Omental fat pad (tissue), 4 donors: Measurements from ENCODE around the gene MOB1A. TPM values are rescaled to one million over a fixed set of nuclear protein-coding genes. Genes with fewer than 3 reads are reported as not detected.

Source experiments
- ATAC-seq: fragments of 150-250 bp; one replicate; pipeline ENCODE4 v1.9.1; 2016; ENCODE audit warnings: mild to moderate bottlenecking, moderate library complexity; ENCODE audit not compliant: low FRiP score
- DNase-seq: peaks from one replicate; pipeline ENCODE4 v3.0.0-alpha.2; 2019; ENCODE audit warnings: low spot score
- total RNA-seq, 4 donors: library from RNA; depleted of rRNA; stranded (reverse); fragments of >200 nt; gene quantifications; one replicate each; pipeline ENCODE4 v1.1.0, GENCODE V29; 2016
- TF ChIP-seq, protein P1 (sequence below), 3 donors: fragments of 450-650 bp; IDR thresholded peaks; one replicate each; pipeline ENCODE4 v1.5.1; 2016 to 2017; ENCODE audit warnings: antibody characterized with exemption in 3 of 3, mild to moderate bottlenecking in 3 of 3, moderate library complexity in 2 of 3

The MOB1A gene
- total RNA-seq, 4 donors from 2014 or later: 84.9 to 109 (median 93.2) TPM

DNA sequence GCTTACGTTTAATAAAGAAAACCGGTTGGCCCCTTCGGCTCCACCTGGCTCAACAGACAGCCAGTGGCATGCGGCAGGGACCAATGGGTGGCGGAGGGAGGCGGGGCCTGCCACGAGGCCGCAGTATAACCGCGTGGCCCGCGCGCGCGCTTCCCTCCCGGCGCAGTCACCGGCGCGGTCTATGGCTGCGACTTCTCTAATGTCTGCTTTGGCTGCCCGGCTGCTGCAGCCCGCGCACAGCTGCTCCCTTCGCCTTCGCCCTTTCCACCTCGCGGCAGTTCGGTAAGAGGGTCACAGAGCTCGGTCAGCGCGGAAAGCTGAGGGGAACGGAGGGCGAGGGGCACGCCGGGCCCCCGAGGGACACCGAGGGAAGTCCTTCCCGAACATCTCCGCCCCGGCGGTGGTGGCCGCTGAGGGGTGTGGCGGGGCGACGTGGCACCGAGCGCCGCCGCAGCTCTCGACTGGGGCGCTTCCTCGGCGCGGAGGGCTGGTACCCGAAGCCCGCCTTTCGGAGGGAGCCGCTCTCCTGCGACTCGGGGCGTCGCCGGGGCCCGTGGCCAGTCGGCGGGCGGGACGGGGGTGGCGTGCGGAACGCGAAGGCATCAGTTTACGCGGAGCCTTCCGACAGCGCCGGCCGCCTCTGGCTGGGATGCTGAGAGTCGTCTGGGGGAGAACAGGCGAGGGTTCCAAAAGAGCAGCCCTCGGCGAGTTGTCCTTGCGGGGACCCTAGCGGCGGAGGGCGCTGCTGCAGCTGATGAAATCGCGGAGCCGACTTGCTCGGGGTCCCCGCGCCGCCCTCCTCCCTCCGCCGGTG, 20.0 kb upstream of the MOB1A start, which contains the start of gene MTHFD2:
Gene MTHFD2, plus strand, starts transcription at position 155 of the 814 bp plus-strand sequence. Its CDS starts 27 bp downstream, at position 182.
- TF ChIP-seq, protein P1, sequence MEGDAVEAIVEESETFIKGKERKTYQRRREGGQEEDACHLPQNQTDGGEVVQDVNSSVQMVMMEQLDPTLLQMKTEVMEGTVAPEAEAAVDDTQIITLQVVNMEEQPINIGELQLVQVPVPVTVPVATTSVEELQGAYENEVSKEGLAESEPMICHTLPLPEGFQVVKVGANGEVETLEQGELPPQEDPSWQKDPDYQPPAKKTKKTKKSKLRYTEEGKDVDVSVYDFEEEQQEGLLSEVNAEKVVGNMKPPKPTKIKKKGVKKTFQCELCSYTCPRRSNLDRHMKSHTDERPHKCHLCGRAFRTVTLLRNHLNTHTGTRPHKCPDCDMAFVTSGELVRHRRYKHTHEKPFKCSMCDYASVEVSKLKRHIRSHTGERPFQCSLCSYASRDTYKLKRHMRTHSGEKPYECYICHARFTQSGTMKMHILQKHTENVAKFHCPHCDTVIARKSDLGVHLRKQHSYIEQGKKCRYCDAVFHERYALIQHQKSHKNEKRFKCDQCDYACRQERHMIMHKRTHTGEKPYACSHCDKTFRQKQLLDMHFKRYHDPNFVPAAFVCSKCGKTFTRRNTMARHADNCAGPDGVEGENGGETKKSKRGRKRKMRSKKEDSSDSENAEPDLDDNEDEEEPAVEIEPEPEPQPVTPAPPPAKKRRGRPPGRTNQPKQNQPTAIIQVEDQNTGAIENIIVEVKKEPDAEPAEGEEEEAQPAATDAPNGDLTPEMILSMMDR (IDR thresholded peaks at IDR 0.05): peak in 2 of 3 donors; percentile 85 to 92
- peak; percentile 72 for DNase-seq
- ATAC-seq: peak; percentile 96

DNA sequence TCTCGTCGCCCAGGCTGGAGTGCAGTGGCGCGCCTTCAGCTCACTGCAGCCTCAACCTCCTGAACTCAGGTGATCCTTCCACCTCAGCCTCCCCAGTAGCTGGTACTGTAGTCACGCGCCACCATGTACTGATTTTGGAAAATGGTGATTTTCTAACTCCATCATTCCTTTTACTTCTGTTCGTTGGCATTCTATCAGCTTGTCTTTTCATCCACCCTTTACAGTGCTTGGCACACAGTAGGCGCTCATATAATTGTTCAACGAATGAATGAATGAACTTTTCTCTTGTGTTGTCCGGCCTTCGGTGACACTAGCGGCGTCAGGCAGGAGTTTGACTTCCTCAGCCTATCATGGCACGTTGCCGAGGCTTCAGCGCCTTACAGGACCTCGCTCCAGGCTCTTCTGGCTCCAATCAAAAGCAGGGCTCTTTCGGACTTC, 19.4 kb upstream of the MOB1A start:
- TF ChIP-seq, protein P1 (IDR thresholded peaks at IDR 0.05): no peak
- no peak for DNase-seq
- ATAC-seq: no peak

DNA sequence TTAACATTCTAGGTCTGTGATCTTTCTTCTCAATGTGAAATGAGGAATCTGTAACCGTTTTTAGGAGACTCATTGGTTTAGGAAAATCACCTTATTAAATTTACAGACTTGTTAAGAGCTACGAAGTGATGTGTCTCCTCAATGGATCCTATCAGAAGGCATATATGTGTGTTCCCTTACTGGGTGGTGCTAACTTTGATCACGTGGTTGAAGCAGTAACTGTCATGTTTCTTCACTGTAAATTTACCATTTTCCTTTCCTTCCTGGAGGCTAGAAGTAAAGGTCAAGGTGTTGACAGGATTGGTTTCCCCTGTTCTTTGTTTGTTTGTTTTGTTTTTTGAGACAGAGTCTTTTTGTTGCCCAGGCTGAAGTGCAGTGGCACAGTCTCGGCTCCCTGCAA, 18.4 kb upstream of the MOB1A start:
- ATAC-seq (no peak), DNase-seq (no peak)
- TF ChIP-seq, protein P1 (IDR thresholded peaks at IDR 0.05): no peak

DNA sequence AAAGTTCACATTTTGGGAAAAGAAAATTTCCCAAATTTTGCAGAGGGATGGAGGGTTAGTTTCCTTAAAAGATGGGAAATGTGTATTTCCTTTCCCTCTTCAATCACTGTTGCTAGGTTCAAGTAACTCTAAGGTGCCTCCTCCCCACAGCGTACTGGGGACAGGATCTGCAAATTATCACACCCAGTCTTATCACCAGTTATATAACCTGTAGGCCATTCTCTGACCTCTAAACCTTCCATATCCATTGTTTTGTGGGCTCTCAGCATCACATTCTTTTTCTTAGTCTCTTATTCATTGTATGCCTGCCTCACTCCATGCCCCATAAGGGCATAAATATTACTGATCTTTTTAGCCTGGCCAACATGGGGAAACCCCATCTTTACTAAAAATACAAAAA, 16.1 kb upstream of the MOB1A start:
- TF ChIP-seq, protein P1 (IDR thresholded peaks at IDR 0.05): no peak
- ATAC-seq: no peak
- no peak for DNase-seq

DNA sequence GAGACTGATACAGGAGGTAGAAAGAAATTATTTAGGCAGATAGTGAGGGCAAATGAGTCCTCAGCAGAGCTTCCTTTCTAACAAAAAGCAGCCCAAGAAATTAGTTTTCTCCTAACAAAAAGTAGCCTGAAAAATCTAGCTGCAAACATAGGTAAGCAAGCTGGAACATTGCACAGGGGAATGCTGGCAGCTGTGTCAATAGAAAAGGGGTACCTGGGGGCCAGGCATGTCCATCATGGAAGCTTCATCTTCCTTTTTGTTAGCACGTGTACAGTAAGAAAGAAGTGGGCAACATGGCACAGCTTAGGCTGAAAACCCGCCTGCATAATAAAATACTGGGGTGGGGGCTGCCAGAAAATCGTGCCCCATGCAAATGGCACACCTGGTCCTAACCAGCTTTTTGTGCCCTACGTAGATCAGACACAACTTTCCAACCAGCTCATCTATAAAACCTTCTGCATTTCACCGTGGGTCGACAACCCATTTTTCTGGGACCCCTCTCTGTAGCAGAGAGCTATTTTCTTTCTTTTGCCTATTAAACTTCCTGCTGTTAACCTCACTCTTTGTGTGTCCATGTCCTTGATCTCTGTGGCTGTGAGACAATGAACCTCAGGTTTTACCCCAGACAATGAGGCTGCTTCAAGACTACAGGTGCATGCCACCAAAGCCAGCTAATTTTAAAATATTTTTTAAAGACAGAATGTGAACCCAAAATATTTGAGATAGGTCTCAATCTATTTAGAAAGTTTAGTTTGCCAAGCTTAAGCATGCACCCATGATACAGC, 13.1 kb upstream of the MOB1A start:
- no peak for ATAC-seq
- TF ChIP-seq, protein P1 (IDR thresholded peaks at IDR 0.05): no peak
- no peak for DNase-seq

DNA sequence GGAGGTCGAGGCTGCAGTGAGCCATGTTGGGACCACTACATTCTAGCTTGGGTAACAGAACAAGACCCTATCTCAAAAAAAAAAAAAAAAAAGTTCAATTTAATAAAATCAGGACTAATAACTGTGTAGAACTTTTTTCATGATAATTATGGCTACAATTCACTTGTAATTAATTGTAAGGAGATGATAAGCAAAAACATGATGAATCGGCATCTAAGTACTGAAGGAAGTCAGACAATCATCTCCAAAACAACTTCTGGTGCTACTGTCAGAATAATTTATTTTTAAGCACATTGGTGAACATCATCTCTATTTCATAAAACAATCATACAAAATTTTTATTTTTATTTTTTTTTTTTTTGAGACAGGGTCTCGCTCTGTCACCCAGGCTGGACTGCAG, 10.0 kb upstream of the MOB1A start:
- no peak for DNase-seq
- TF ChIP-seq, protein P1 (IDR thresholded peaks at IDR 0.05): no peak
- no peak for ATAC-seq
